Activated CD8-positive, alpha-beta T cell treated with anti-CD3 and anti-CD28 coated beads for 36 hours (primary cell): ENCODE results near the gene DNAJC18. TPM values are rescaled to one million over a fixed set of nuclear protein-coding genes. Genes with fewer than 3 reads are reported as not detected.

Experiments used
- ATAC-seq: fragments of 200-7000 bp; cut with Tn5 transposase; one replicate; pipeline ENCODE4 v1.10.0; 2021; ENCODE audit warnings: mild to moderate bottlenecking, moderate library complexity
- CTCF ChIA-PET: fragments of 350-600 bp; sonication (Branson Sonifier 250); formaldehyde crosslinking; loops from one replicate; lab custom pipeline; 2021; ENCODE audit warnings: antibody characterized with exemption; lab: Charles Lee
- POLR2A ChIA-PET: fragments of 350-600 bp; sonication (Branson Sonifier 250); formaldehyde crosslinking; loops from one replicate; lab custom pipeline; 2021; ENCODE audit warnings: antibody characterized with exemption; lab: Charles Lee
- DNase-seq: peaks from one replicate; pipeline ENCODE4 v3.0.0-alpha.2; 2020
- H3K27ac Mint-ChIP-seq: one replicate; pipeline ENCODE4 v1.8.0; 2021; ENCODE audit warnings: mild to moderate bottlenecking, mixed read lengths
- H3K27me3 Mint-ChIP-seq: one replicate; pipeline ENCODE4 v1.8.0; 2021; ENCODE audit warnings: mixed read lengths
- H3K36me3 Mint-ChIP-seq: one replicate; pipeline ENCODE4 v1.8.0; 2021; ENCODE audit warnings: low read depth, mixed read lengths
- H3K4me1 Mint-ChIP-seq: one replicate; pipeline ENCODE4 v1.8.0; 2021; ENCODE audit warnings: low read depth, mixed read lengths
- H3K4me3 Mint-ChIP-seq: one replicate; pipeline ENCODE4 v1.8.0; 2021; ENCODE audit warnings: mild to moderate bottlenecking, moderate library complexity, mixed read lengths
- H3K9me3 Mint-ChIP-seq: one replicate; pipeline ENCODE4 v1.8.0; 2021; ENCODE audit warnings: mixed read lengths
- intact Hi-C: fragments of 100-400 bp; cut with micrococcal nuclease; formaldehyde crosslinking; loops from one replicate; pipeline ENCODE4 v1.10.0; 2022
- total RNA-seq, 2 experiments: library from RNA; stranded (reverse); gene quantifications; one replicate each; pipeline ENCODE4 v1.2.3, GENCODE V29; 2021
- TF ChIP-seq, protein P1 (sequence below): fragments of 200-600 bp; IDR thresholded peaks from one replicate; pipeline ENCODE4 v1.8.0; 2022; ENCODE audit warnings: antibody characterized with exemption, mild to moderate bottlenecking

DNAJC18 gene
- total RNA-seq, 2 experiments from 2014 or later: 24.9 to 27.5 TPM

DNA sequence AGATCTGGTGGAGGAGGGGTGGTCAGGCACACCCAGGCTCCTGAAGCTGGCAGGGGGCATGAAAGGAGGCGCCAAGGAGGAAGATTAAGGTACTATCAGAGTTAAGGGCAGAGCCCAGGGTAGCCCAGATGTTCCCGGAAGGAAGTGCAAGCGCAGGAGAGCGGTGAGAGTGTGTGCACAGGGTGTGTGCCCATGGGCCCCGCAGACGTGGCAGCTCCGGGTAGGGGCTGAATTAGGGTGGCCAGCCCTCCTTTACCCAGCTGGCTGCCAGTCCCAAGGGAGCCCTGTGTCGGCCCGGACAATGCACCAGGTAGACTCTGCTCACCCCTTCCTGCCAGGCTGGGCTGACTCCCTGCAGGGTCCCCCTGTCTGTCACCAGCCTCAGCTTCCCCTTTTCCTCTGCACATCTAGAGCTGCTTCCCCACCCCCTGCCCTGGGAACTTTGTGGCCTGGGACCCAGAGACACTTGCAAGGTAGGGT lies 31.5 kb upstream of the DNAJC18 start, which contains the start of gene SMIM33:
TSS of gene SMIM33 (plus strand) at position 184 of the 480 bp plus-strand sequence. CDS start at position 302, 118 bp downstream.
- H3K4me3 Mint-ChIP-seq: peak within 1 kb of the TSS; percentile 69

DNA sequence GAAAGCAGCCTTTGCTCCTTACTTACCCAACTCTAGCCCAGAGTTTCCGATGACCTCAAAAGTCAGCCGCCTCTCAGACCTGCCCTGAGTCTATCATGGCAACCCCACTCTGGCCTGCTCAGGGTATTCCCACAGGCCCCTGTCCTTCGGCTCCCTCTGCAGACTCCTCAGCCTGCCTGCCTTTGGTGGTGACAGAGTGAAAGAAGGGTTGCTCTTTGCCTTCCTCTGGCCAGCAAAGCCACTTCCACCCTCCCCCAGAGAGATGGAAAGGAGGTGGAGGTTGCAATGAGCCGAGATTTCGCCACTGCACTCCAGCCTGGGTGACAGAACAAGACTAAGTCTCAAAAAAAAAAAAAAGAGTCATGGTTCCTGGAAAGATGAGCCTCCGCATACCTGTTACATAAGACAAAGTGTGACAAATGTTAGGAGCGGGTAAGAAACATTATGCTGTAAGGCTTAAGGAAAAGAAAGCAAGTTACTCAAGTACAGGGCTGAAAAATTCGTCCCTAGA lies 29.2 kb upstream of the DNAJC18 start:
- peak overlapping the region; percentile 23 for H3K27ac Mint-ChIP-seq
- no peaks in the 10 kb centered on the region for H3K27me3 Mint-ChIP-seq
- TF ChIP-seq, protein P1, sequence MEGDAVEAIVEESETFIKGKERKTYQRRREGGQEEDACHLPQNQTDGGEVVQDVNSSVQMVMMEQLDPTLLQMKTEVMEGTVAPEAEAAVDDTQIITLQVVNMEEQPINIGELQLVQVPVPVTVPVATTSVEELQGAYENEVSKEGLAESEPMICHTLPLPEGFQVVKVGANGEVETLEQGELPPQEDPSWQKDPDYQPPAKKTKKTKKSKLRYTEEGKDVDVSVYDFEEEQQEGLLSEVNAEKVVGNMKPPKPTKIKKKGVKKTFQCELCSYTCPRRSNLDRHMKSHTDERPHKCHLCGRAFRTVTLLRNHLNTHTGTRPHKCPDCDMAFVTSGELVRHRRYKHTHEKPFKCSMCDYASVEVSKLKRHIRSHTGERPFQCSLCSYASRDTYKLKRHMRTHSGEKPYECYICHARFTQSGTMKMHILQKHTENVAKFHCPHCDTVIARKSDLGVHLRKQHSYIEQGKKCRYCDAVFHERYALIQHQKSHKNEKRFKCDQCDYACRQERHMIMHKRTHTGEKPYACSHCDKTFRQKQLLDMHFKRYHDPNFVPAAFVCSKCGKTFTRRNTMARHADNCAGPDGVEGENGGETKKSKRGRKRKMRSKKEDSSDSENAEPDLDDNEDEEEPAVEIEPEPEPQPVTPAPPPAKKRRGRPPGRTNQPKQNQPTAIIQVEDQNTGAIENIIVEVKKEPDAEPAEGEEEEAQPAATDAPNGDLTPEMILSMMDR: no peak
- peaks cover 45% of the 10 kb centered on the region for H3K4me1 Mint-ChIP-seq
- CTCF ChIA-PET: no interaction called here
- no peak overlapping the region for H3K4me3 Mint-ChIP-seq
- POLR2A ChIA-PET: no interaction called here
- intact Hi-C loops: no loop called here
- H3K36me3 Mint-ChIP-seq: no peaks in the 10 kb centered on the region
- ATAC-seq: peak; percentile 40
- no peaks in the 10 kb centered on the region for H3K9me3 Mint-ChIP-seq
- peak; percentile 47 for DNase-seq

More for the DNA sequence above, 31.5 kb upstream of the DNAJC18 start, which contains the start of gene SMIM33:
- intact Hi-C loops: no loop called here
- H3K27ac Mint-ChIP-seq: peak within 1 kb of the TSS; percentile 93
- CTCF ChIA-PET: interaction anchor here (0.6 to 2.9 kb wide), 4 partner anchors 8 to 50 kb away, joined by 3 to 12 read pairs (median 8); no protein-coding TSS in a partner anchor
- H3K27me3 Mint-ChIP-seq: no peaks in the 10 kb centered on the region
- DNase-seq: peak; percentile 39
- ATAC-seq: peak; percentile 64
- POLR2A ChIA-PET: interaction anchor here (0.7 to 2.4 kb wide), 9 partner anchors 11 to 59 kb away, joined by 3 to 21 read pairs (median 3); partner anchors contain the start of gene STING1
- H3K4me1 Mint-ChIP-seq: peaks cover 64% of the 10 kb centered on the region
- H3K36me3 Mint-ChIP-seq: peaks cover 9% of the 10 kb centered on the region
- TF ChIP-seq, protein P1: no peak
- no peaks in the 10 kb centered on the region for H3K9me3 Mint-ChIP-seq

DNA sequence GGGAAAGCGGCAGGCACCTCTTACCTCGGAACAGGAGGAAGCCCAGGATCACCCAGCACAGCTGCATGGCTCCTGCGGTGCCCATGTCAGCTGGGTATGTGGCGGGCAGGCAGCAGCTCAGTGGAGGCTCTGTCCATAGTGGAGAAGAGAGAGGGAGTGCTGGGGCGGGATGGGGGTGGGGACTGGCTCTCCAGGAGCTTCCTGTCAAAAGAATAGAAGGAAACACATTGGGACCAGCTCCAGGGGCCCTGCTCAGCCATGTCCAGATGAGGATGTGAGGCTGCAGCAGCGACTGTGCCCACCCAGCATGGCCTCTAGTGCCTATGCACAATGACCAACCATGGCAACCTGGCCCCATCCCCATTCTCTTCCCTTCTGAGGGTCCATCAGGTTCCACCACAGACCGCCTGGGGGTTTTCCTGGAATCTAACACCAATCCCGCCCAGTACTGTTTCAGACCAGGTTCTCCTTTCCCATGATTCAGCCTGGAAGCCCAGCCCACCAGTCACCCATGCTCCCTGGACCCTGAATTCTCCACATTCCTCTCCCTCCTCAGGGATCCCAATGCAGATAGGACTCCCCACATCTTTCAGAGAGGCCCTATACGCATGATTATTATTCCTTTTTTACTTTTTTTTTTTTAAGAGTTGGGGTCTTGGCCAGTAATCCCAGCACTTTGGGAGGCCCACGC lies 23.4 kb upstream of the DNAJC18 start, which contains the start of gene ECSCR:
TSS of gene ECSCR (minus strand) at position 158 of the 691 bp plus-strand sequence. CDS start at position 85, 73 bp downstream.
- no peaks in the 10 kb centered on the region for H3K9me3 Mint-ChIP-seq
- H3K4me3 Mint-ChIP-seq: no peak within 1 kb of the TSS
- ChIA-PET POLR2A (interaction anchor here (1.4 kb wide), 1 partner anchor 20 kb away, joined by 4 read pairs; the partner anchor contains the start of gene STING1), CTCF (interaction anchor here (1.0 kb wide), 1 partner anchor 24 kb away, joined by 3 read pairs; the partner anchor contains the start of gene DNAJC18)
- no peak for DNase-seq
- ATAC-seq: no peak
- H3K4me1 Mint-ChIP-seq: peaks cover 22% of the 10 kb centered on the region
- TF ChIP-seq, protein P1: no peak
- H3K27me3 Mint-ChIP-seq: no peaks in the 10 kb centered on the region
- H3K36me3 Mint-ChIP-seq: no peaks in the 10 kb centered on the region
- H3K27ac Mint-ChIP-seq: no peak within 1 kb of the TSS
- intact Hi-C loops: no loop called here

DNA sequence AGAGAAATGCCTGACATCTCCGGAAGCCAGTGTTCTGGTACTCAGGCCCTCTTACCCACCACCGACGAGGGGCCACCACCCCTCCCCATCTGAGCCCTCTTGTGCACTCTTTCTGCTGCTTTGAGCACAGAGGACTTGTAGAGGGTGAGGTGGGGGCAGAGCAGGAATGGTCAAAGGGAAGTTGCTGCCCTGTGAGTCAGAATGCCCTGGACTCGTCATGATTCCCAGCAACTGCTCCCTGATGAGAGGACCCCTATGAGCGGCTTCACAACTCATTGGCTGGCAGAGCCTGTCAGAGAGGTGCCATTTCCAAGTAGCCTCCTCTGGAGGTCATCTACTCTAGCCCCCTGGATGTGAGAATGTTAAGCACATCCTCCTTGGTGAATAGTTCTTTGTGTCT lies 22.4 kb upstream of the DNAJC18 start:
- H3K4me1 Mint-ChIP-seq: peaks cover 31% of the 10 kb centered on the region
- no peaks in the 10 kb centered on the region for H3K27me3 Mint-ChIP-seq
- no peak overlapping the region for H3K4me3 Mint-ChIP-seq
- no peak for DNase-seq
- POLR2A ChIA-PET: interaction anchor here (1.4 kb wide), 1 partner anchor 21 kb away, joined by 4 read pairs; the partner anchor contains the start of gene STING1
- ATAC-seq: no peak
- H3K9me3 Mint-ChIP-seq: no peaks in the 10 kb centered on the region
- intact Hi-C loops: no loop called here
- no peak overlapping the region for H3K27ac Mint-ChIP-seq
- H3K36me3 Mint-ChIP-seq: no peaks in the 10 kb centered on the region
- TF ChIP-seq, protein P1: no peak
- CTCF ChIA-PET: interaction anchor here (1.0 to 3.1 kb wide), 2 partner anchors 23 to 40 kb away, joined by 3 to 7 read pairs; partner anchors contain the start of gene DNAJC18
